Sigmoid colon (tissue), 4 donors: Measurements from ENCODE around the gene GOLGA6C.
"Not testable (repeated sequence)": the region's sequence is repeated elsewhere in the genome, so short reads cannot be mapped to it uniquely, and the experiment has no call there.

Source experiments
- POLR2A ChIP-seq, 2 donors: fragments of 450-650 bp; IDR thresholded peaks; one replicate each; pipeline ENCODE4 v1.6.1; 2016; ENCODE audit warnings: antibody characterized with exemption in 2 of 2, mild to moderate bottlenecking in 2 of 2, moderate library complexity in 2 of 2
- POLR2AphosphoS5 ChIP-seq, 4 donors: sonication (generic); formaldehyde crosslinking; IDR thresholded peaks; one replicate each; pipeline ENCODE4 v1.6.1; 2017; ENCODE audit warnings: antibody characterized with exemption in 4 of 4
- TF ChIP-seq, protein P1 (sequence below), 4 experiments: fragments of 450-650 bp in 3 of 4; fragments of 200-600 bp in 1 of 4; IDR thresholded peaks; one replicate each; pipeline ENCODE4 v1.5.1; 2016 to 2019; ENCODE audit warnings: antibody characterized with exemption in 4 of 4, mild to moderate bottlenecking in 3 of 4, moderate library complexity in 2 of 4

DNA sequence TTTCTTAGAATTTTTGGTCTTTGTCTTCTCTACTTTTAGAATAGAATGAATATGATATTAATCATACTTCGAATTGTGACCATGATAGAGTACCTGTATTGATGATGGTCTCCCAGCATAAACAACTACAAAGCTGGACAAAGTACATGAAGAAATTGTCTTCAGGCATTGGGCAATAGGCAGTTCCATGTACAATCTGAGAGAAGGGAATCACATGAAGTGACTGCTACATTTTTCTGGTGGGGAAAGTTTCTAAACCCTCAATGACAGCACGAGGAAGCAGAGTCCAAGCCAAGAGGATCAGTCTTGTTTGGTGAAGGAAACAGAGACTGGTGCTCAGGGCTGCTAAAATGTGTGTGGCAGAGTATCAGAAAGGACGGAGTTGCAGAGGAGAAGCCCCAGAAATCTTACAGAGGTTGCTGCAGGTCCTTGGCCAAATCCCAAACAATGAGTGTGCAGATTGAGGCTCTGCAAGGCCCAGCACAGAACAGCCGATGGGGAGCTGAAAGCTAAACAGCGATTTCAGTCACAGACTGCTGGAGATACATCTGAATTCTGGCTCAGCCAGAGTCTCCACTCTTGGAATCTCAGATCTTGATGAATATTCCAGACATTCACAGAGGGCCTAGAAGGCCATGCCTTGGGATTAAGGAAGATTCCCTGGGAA, 61.2 kb downstream of the GOLGA6C start:
- TF ChIP-seq, protein P1, sequence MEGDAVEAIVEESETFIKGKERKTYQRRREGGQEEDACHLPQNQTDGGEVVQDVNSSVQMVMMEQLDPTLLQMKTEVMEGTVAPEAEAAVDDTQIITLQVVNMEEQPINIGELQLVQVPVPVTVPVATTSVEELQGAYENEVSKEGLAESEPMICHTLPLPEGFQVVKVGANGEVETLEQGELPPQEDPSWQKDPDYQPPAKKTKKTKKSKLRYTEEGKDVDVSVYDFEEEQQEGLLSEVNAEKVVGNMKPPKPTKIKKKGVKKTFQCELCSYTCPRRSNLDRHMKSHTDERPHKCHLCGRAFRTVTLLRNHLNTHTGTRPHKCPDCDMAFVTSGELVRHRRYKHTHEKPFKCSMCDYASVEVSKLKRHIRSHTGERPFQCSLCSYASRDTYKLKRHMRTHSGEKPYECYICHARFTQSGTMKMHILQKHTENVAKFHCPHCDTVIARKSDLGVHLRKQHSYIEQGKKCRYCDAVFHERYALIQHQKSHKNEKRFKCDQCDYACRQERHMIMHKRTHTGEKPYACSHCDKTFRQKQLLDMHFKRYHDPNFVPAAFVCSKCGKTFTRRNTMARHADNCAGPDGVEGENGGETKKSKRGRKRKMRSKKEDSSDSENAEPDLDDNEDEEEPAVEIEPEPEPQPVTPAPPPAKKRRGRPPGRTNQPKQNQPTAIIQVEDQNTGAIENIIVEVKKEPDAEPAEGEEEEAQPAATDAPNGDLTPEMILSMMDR (IDR thresholded peaks at IDR 0.05), result not testable (repeated sequence)
- TF ChIP-seq POLR2AphosphoS5, POLR2A (IDR thresholded peaks at IDR 0.05): not testable (repeated sequence)
